Fibroblast of lung (primary cell): ENCODE data around the gene SRC.

Experiments used
- CTCF ChIP-seq, 2 donors: IDR thresholded peaks in 1 of 2; conservative IDR thresholded peaks in 1 of 2; 1 replicate in 1 of 2; 2 replicates in 1 of 2; pipeline ENCODE4 v1.5.1; 2011 to 2012; ENCODE audit warnings: low read length in 2 of 2, control low read depth in 1 of 2, inconsistent platforms in 1 of 2, low read depth in 1 of 2, mild to moderate bottlenecking in 1 of 2
- EZH2 ChIP-seq: IDR thresholded peaks from 2 replicates; pipeline ENCODE4 v1.5.1; 2012; ENCODE audit warnings: low read length, control low read depth, mild to moderate bottlenecking; ENCODE audit errors: missing control alignments

- TF ChIP-seq CTCF (conservative IDR thresholded peaks at IDR 0.05 in 1 of 2, IDR thresholded peaks at IDR 0.05 in 1 of 2; ENCODE audit: low read depth in 1 of 2, low read length in 2 of 2) (no peak), EZH2 (no peak)
Observed at GRCh38 chr20:37305079-37305478, 40.9 kb upstream of the SRC start.
